ENCODE data around the gene RALA.
A peak's percentile ranks its signal among the peaks of the same experiment; 100 is the strongest.

- TF ChIP-seq CTCF (IDR thresholded peaks at IDR 0.05) (peak; percentile 58 to 84 (median 78)), POLR2A (IDR thresholded peaks at IDR 0.05) (no peak)
These were observed 122.9 kb downstream of the RALA start for GRCh38 chr7:39746103-39746819.

Measured in thyroid gland (tissue), 4 donors.